Middle frontal gyrus (tissue), 1 donor: Measurements from ENCODE around the gene PLCL1.
"Not testable (repeated sequence)": the region's sequence is repeated elsewhere in the genome, so short reads cannot be mapped to it uniquely, and the experiment has no call there.

Experiments used
- DNase-seq: peaks from one replicate; pipeline ENCODE4 v3.0.0-alpha.2; 2015; ENCODE audit warnings: low spot score; ENCODE audit errors: extremely low spot score

Gene PLCL1

DNA sequence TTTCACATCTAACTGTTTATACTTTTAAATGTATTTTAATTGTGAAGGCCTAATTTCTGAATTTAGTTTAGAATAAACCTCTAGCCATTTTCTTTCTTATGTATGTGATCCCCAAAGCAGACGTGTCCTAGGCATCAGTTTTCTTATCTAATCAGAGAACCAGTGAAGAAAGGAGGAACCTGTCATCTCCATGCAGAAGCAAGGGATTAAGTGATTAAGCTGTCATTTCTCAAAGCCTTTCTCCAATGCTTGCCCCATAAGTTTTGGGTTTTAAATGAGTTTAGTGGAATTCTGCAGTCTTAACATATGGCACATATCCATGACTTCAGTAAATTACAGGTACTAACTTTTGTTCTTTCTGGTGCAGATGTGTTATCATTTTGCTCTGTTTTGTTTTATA lies 190.4 kb downstream of the PLCL1 start:
- no peak for DNase-seq

DNA sequence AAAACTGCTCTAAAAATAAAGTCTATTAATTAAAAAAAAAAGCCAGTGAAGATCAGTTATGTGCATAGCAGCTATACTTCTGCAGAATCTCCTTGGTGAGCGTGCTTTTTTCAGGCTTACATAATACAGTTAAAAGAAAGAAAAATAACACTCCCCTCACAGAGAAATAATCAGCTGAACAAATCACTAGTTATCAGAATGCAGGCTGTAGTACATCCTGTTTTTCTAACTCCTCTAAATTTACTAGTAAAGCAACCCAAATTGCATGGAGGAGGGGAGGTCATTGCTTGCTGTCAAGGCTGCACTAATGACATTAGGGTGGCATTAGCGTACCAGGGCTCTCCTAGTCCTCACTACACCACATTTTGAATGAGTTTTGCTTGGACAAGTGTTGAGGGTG lies 192.2 kb downstream of the PLCL1 start:
- DNase-seq, result no peak

DNA sequence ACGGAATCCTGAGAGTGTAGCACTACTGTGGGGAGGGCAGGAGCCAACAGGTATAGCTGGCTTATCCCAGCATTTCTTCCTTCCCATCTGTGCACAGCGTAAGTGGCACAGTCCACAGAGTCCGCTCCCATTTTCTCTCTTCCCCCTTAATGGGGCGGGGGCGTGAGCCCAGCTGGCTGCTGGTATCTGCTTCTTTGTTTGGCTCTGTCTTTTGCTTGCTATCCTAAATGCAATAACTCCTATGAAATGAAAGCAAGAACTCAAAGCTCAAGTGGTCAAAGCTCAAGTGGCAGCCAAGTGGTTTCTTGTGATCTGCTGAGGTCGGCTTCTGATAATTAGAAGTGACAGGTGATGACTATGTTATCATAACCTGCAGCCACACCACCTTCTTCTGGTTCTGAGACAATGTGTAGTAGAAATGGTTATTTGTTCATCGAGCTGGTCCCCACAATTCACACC lies 192.7 kb downstream of the PLCL1 start:
- DNase-seq, result no peak

- DNase-seq, result no peak
Observed at GRCh38 chr2:197998702-197999101, 194.3 kb downstream of the PLCL1 start.

DNA sequence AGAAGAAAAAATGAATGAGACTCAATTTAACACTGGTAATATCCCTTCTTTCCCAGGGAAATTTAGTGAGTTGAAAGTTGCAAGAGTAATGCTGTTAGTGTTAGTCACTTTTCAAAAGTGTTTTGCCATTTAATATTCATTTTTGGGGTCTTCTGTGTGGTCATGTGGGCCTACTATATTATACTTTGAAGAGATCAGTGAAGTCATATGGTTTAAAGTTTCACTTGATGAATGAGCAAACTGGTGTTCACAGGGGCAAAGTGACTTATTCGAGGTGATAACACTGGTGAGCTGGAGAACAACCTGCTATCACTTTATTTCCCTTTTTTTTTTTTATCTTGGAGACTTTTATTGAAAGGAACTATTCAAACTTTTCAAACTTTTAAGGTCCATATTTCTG lies 196.0 kb downstream of the PLCL1 start:
- DNase-seq, result no peak

GRCh38 chr2:198004173-198004572 lies 199.8 kb downstream of the PLCL1 start:
- DNase-seq, result no peak

DNA sequence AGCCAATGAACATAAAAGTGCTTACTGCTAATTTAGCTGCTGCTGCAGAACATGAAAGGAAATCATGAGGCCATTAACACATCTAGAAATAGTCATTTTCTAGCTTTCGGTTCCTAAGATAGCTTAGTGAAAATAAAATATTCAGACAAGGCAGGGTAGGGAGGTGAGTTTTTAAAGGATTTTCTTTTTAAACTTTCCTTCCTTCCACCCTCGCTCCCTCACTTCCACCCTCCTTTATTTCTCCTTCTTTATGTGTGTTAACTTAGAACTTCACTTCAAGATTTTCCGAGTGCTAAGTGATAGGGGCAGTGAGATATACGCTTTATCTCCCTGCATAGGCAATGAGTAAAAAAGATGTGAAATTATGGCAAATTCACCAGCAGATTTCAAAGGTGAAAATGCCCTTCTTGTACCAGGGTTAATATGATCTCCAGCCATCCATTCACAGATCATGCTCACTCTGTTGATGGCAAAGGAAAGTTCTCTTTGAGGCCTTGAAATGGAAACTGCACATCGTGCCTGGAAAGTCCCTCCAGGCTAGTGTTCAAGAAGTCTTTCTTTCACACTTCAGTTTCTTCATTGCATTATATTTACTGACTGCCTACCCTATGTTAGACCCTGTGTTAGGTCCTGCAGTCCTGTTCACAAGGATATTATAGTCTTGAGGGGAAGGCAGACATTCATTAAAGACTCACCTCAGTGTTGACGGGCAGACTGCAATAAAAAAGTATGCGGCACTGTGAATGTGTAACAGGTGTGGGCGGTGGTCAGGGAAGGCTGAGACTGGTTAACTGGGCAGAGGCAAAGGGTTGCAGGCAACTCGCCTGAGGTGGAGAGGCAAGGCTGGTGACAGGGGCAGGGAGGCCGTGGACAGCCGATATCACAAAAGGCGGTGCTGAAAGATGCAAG lies 200.8 kb downstream of the PLCL1 start:
- no peak for DNase-seq

GRCh38 chr2:198006733-198007132 lies 202.3 kb downstream of the PLCL1 start:
- no peak for DNase-seq

- DNase-seq, result no peak
Observed at GRCh38 chr2:198008230-198008629, 203.8 kb downstream of the PLCL1 start.

- no peak for DNase-seq
Observed at GRCh38 chr2:198012025-198012424, 207.6 kb downstream of the PLCL1 start.

DNA sequence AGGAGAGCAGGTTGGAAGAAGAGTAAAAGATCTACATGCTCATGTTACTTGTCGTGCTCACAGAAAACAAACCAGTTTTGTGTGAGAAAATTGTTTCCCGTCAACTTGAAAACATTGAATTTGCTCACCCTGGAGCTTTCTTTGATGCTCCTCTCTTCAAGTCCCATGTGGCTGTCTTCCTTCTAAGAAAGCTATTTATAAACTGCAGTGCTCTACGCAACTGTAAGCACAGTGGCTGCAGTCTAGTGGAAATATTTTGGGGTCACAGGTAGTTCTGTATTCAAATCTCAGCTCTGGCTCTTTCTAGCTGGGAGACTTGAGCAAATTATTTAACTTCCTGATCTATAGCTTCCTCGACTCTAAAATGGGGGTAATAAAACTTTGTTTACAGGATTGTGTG lies 211.8 kb downstream of the PLCL1 start:
- DNase-seq, result no peak

GRCh38 chr2:198017068-198017467 lies 212.7 kb downstream of the PLCL1 start:
- no peak for DNase-seq

- no peak for DNase-seq
Observed at GRCh38 chr2:198028955-198029354, 224.6 kb downstream of the PLCL1 start.

DNA sequence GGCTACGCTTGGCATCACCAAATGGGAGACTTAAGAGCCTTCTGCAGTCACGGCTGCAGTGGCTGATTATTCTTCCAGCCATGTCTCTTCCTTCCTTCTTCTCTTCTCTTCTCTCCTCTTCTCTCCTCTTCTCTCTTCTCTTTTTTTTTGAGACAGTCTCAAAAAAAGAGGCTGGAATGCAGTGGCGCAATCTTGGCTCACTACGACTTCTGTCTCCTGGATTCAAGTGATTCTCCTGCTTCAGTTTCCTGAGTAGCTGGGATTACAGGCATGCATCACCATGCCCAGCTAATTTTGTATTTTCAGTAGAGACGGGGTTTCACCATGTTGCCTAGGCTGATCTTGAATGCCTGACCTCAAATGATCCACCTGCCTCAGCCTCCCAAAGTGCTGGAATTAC lies 225.2 kb downstream of the PLCL1 start:
- DNase-seq, result not testable (repeated sequence)

DNA sequence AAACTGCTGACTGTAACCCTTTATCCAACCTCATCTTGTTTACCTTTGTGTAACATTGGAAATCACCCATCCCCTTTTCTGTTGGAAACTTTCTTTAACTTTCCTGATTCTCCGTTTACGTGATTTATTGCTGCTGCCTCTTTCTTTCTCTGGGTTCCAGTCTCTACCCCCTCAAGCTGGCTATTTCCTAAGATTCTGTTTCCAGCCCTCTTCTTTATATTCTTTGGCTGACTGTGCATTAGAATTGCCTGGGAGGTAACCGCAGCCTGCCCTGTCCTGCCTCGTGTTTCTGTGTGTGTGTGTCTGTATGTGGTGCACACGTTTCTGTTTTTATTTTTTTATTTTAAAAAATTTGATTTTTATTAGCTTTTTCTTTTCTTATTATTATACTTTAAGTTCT lies 229.2 kb downstream of the PLCL1 start:
- DNase-seq, result no peak

GRCh38 chr2:198036029-198036879 lies 231.9 kb downstream of the PLCL1 start:
- no peak for DNase-seq

DNA sequence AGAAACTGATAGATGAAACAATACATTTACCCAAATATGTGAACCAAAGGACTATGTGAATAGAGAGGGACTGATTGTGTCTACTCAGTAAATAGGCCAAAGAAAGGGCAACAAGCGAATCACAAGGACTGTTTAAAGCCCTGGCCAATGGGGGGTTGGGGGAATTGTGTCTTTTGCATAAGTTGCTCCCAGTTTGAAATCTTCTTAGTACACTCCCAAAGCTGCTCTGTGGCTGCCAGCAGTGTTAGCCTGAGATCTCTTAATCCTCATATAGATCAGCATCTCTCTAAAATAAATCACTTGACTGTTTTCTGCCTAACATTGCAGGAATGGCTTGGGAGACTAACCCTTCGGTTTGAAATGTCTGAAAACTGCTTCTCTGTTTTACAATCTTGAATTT lies 236.4 kb downstream of the PLCL1 start:
- DNase-seq, result no peak

DNA sequence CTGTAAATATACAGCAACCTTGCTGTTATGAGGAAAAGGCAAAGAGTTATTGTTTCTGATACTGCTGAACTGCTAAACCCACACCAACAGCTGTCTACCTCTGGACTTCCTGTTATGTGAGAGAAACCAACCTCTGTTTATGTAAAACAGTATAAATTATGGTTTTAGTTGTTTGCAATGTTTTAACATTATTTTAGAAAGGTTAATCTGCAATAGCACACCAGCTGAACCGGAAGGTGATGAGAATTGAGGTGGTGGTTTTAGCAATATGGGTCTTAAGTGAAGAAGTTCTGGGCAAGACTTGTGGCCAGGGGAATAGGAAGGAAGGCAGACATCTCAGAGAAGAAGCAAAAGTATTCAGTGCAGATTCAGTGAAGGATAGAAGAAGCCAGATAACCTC lies 237.8 kb downstream of the PLCL1 start:
- no peak for DNase-seq

DNA sequence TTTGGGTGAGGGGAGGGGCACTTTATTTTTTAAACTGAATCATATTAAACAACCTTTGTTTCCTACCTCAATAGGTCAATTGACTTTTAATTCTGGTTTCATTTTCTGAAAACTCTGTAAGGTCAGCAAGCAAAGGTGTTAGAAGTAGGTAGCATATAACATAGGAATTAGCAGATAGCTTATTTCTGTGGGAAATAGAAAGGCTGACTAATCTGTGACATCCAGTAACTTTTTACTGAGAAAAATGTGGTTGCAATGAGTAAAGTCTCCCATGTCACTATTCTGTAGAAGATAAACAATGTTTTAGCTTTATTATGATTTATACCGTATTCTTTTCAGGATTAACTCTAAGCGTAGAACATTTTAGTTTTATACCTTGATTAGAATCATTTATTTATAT lies 240.4 kb downstream of the PLCL1 start:
- DNase-seq, result no peak

DNA sequence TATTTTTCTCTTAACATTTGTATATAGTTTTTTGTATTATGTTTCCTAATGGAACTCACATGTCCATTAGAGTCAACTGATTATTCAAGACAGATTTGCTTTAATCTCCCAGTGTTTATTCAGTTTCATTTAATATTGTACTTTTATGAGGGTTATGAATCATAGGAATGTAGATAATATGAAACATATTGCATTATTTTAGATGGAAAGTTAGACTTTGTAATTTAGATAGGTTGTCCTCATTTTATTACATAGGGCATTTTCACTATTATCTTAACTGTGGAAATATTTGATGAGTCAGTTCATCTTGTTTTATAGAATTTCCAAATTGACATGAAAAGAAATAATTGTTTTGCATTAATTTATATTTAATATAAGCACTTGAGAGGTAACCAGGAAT lies 240.8 kb downstream of the PLCL1 start:
- no peak for DNase-seq

DNA sequence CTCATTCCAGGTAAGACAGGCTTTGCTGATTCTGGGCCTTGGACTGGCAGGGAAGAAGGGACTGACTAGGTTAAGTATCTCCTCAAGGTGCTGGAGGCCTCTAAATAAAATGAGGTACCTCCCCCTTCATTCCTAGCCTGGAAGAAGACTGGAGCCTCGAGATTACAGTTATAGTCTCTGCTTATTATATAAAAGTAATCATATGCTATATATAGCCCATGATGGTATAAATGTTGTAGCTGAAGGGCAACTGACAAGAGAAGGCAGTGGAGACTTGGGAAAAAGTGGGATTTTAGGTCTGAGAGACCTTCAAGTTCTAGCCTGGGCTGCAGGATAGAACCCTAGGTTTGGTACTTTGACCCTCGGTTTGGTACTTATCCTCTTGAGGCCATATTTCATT lies 248.3 kb downstream of the PLCL1 start:
- no peak for DNase-seq

- DNase-seq, result no peak
Observed at GRCh38 chr2:198053148-198053547, 248.8 kb downstream of the PLCL1 start.
